ENCODE data around the gene LSM14A. TPM values are rescaled to one million over a fixed set of nuclear protein-coding genes. Genes with fewer than 3 reads are reported as not detected.
A peak's percentile ranks its signal among the peaks of the same experiment; 100 is the strongest.

The LSM14A gene
- total and polyA plus RNA-seq, 2 of the 13 experiments (the other 11 are each of a cell fraction or from before 2014, with no cell fraction given): 77.0 to 83.6 TPM

GRCh38 chr19:34254046-34254697 lies 81.9 kb downstream of the LSM14A start, which contains the start of gene GARRE1:
Gene GARRE1 (plus strand): TSS chr19:34254554. CDS start chr19:34300474, 45,920 bp downstream.
- H3K36me3 ChIP-seq (replicated peaks in 1 of 2; ENCODE audit: control insufficient read depth in 1 of 2, insufficient read depth in 2 of 2, low read length in 2 of 2): no peaks in the 10 kb centered on the region; a peak in 1 of 5 replicates
- H3K4me3 ChIP-seq (replicated peaks in 1 of 3; ENCODE audit: insufficient read depth in 1 of 3, low read depth in 2 of 3, low read length in 3 of 3): peak within 1 kb of the TSS; percentile 80 to 98 (median 94)
- in situ Hi-C loops (cut with HindIII; ENCODE audit: extremely low pct_ligation_motif_present, low pct_unique_long_range_greater_than_20kb) (no loop called here), intact Hi-C loops (cut with micrococcal nuclease; ENCODE audit: unreplicated experiment) (no loop called here)
- H4K20me1 ChIP-seq (ENCODE audit: insufficient read depth, low read length): no peaks in the 10 kb centered on the region
- ChIA-PET CTCF (ENCODE audit: low intra/inter-chr PET ratio, low total read pairs) (no interaction called here), POLR2A (no interaction called here)
- peaks cover 48% of the 10 kb centered on the region for H3K4me1 ChIP-seq (ENCODE audit: insufficient read depth, low read length)
- TSS peak; percentile 98 for BruUV-seq (replicated peaks)
- H3K27me3 ChIP-seq (ENCODE audit: control insufficient read depth in 1 of 2, insufficient read depth in 2 of 2, low read length in 2 of 2): no peaks in the 10 kb centered on the region
- H3K27ac ChIP-seq (ENCODE audit: extremely low read length, insufficient read depth, low read length): peak within 1 kb of the TSS; percentile 80
- H2AFZ ChIP-seq (ENCODE audit: low read length): peak within 1 kb of the TSS; percentile 37
- WGBS (ENCODE audit: low lambda C conversion rate): under 1% methylated on average over 6 of the region's 56 CpGs
- ATAC-seq (peak; percentile 92), FAIRE-seq (no peak), DNase-seq (ENCODE audit: low spot score) (peak; percentile 66)
- H3K4me2 ChIP-seq (ENCODE audit: low read depth, low read length): peak within 1 kb of the TSS; percentile 87
- no peaks in the 10 kb centered on the region for H3K9me3 ChIP-seq (ENCODE audit: low read length)
- peak within 1 kb of the TSS; percentile 85 for H3K9ac ChIP-seq (ENCODE audit: insufficient read depth, low read depth, low read length)
- H3K79me2 ChIP-seq (ENCODE audit: insufficient read depth, low read length): peaks cover 28% of the 10 kb centered on the region
- peak; percentile 52; the same call in 1 of the 2 replicates for TF ChIP-seq ARID4A (CRISPR knock-in tag; IDR thresholded peaks at IDR 0.05; ENCODE audit: borderline replicate concordance)
- TF ChIP-seq LRRFIP1 (CRISPR knock-in tag; conservative IDR thresholded peaks at IDR 0.05): no peak
- TF ChIP-seq TBL1XR1 (IDR thresholded peaks at IDR 0.05; ENCODE audit: borderline replicate concordance, low read length, partially characterized antibody): no peak
- no peak for TF ChIP-seq DNMT3B (CRISPR knock-in tag; conservative IDR thresholded peaks at IDR 0.05)
- peak; percentile 53; the same call in 1 of the 2 replicates for TF ChIP-seq KMT2A (CRISPR knock-in tag; IDR thresholded peaks at IDR 0.05)
- peak; percentile 53 for TF ChIP-seq HOXA3 (CRISPR knock-in tag; IDR thresholded peaks at IDR 0.05)
- no peak for TF ChIP-seq ZSCAN31 (CRISPR knock-in tag; IDR thresholded peaks at IDR 0.05; ENCODE audit: low read depth)
- no peak for TF ChIP-seq NR2F2 (IDR thresholded peaks at IDR 0.05; ENCODE audit: borderline replicate concordance, low read depth)
- TF ChIP-seq HNF1A (IDR thresholded peaks at IDR 0.05; ENCODE audit: low read depth): no peak
- no peak for TF ChIP-seq HNF1A (CRISPR knock-in tag; IDR thresholded peaks at IDR 0.05; ENCODE audit: borderline replicate concordance)
- TF ChIP-seq ZNF598 (CRISPR knock-in tag; IDR thresholded peaks at IDR 0.05; ENCODE audit: borderline replicate concordance): no peak
- peak; percentile 59; the same call in 1 of the 2 replicates for TF ChIP-seq ETV6 (CRISPR knock-in tag; conservative IDR thresholded peaks at IDR 0.05)
- TF ChIP-seq MLLT10 (CRISPR knock-in tag; IDR thresholded peaks at IDR 0.05): no peak
